IPS DF 6.9 (cell line): ENCODE results near the gene ARPC2.
A peak's percentile ranks its signal among the peaks of the same experiment; 100 is the strongest.

Source experiments
- DNase-seq: peaks from one replicate; pipeline ENCODE4 v3.0.0-alpha.2; 2013; ENCODE audit warnings: low read depth, low spot score
- H3K27ac ChIP-seq: one replicate; pipeline ENCODE4 v1.5.1; 2013; ENCODE audit warnings: low read length, control low read depth
- H3K27me3 ChIP-seq: 2 replicates; pipeline ENCODE4 v1.6.1; 2013; ENCODE audit warnings: mild to moderate bottlenecking, low read length; ENCODE audit not compliant: control insufficient read depth, insufficient read depth
- H3K36me3 ChIP-seq: 2 replicates; pipeline ENCODE4 v1.6.1; 2013; ENCODE audit warnings: low read length; ENCODE audit not compliant: control insufficient read depth, insufficient read depth
- H3K4me1 ChIP-seq: 2 replicates; pipeline ENCODE4 v1.6.1; 2013; ENCODE audit warnings: low read length; ENCODE audit not compliant: control insufficient read depth, insufficient read depth
- H3K4me3 ChIP-seq: 2 replicates; pipeline ENCODE4 v1.5.1; 2013; ENCODE audit warnings: mild to moderate bottlenecking, low read length
- H3K9me3 ChIP-seq: 2 replicates; pipeline ENCODE4 v1.6.1; 2013; ENCODE audit warnings: low read length, inconsistent platforms; ENCODE audit not compliant: control insufficient read depth, insufficient read depth
- WGBS: extraction: QIAGEN DNeasy Blood & Tissue Kit; methylation state at CpG from one replicate; pipeline ENCODE4 v1.1.7; 2013; ENCODE audit warnings: mixed read lengths, missing lambda C conversion rate; ENCODE audit not compliant: insufficient read length, insufficient coverage; 5-methylcytosine and 5-hydroxymethylcytosine counted together

The ARPC2 gene

GRCh38 chr2:218300141-218300540, 83.2 kb downstream of the ARPC2 start:
- WGBS, result no CpG with 5 or more reads among the region's 4 CpGs
- H3K4me3 ChIP-seq, result no peak overlapping the region
- no peaks in the 10 kb centered on the region; the same call in 1 of the 2 replicates for H3K4me1 ChIP-seq
- no peaks in the 10 kb centered on the region for H3K27me3 ChIP-seq
- no peak overlapping the region for H3K27ac ChIP-seq
- no peaks in the 10 kb centered on the region for H3K9me3 ChIP-seq
- H3K36me3 ChIP-seq, result no peaks in the 10 kb centered on the region
- no peak for DNase-seq

- no peak overlapping the region for H3K27ac ChIP-seq
Measured at GRCh38 chr2:218301176-218301819, 84.3 kb downstream of the ARPC2 start.

More at GRCh38 chr2:218301176-218301819, 84.3 kb downstream of the ARPC2 start:
- no peaks in the 10 kb centered on the region for H3K36me3 ChIP-seq
- H3K4me3 ChIP-seq, result no peak overlapping the region
- WGBS, result no CpG with 5 or more reads among the region's 9 CpGs
- H3K27me3 ChIP-seq, result no peaks in the 10 kb centered on the region
- no peaks in the 10 kb centered on the region for H3K4me1 ChIP-seq
- DNase-seq, result peak; percentile 83
- no peaks in the 10 kb centered on the region for H3K9me3 ChIP-seq
